Dedifferentiated amniotic fluid mesenchymal stem cell (primary cell): ENCODE results near the gene NLK.
"Not testable (repeated sequence)": the region's sequence is repeated elsewhere in the genome, so short reads cannot be mapped to it uniquely, and the experiment has no call there.

Source experiments
- DNase-seq: peaks from one replicate; pipeline ENCODE4 v3.0.0-alpha.2; 2016; ENCODE audit errors: extremely low spot score

Gene NLK

GRCh38 chr17:28196636-28197035, 154.2 kb downstream of the NLK start:
- no peak for DNase-seq

GRCh38 chr17:28199115-28199514, 156.6 kb downstream of the NLK start:
- no peak for DNase-seq

- DNase-seq = no peak
Measured at GRCh38 chr17:28199728-28200127, 157.3 kb downstream of the NLK start.

GRCh38 chr17:28201315-28201714, 158.8 kb downstream of the NLK start:
- no peak for DNase-seq

GRCh38 chr17:28204244-28204643, 161.8 kb downstream of the NLK start:
- no peak for DNase-seq

- no peak for DNase-seq
Measured at GRCh38 chr17:28204751-28205150, 162.3 kb downstream of the NLK start.

- no peak for DNase-seq
Measured at GRCh38 chr17:28206292-28206691, 163.8 kb downstream of the NLK start.

GRCh38 chr17:28211811-28212210, 169.3 kb downstream of the NLK start:
- no peak for DNase-seq

- not testable (repeated sequence) for DNase-seq
Measured at GRCh38 chr17:28213578-28213977, 171.1 kb downstream of the NLK start.

GRCh38 chr17:28216052-28216451, 173.6 kb downstream of the NLK start:
- DNase-seq = no peak

- DNase-seq = no peak
Measured at GRCh38 chr17:28216528-28216927, 174.1 kb downstream of the NLK start.

GRCh38 chr17:28219771-28220170, 177.3 kb downstream of the NLK start:
- no peak for DNase-seq

- no peak for DNase-seq
Measured at GRCh38 chr17:28221751-28222414, 179.4 kb downstream of the NLK start.

- DNase-seq = no peak
Measured at GRCh38 chr17:28225271-28225670, 182.8 kb downstream of the NLK start.

- no peak for DNase-seq
Measured at GRCh38 chr17:28225867-28226266, 183.4 kb downstream of the NLK start.

GRCh38 chr17:28226563-28227315, 184.3 kb downstream of the NLK start:
- no peak for DNase-seq

GRCh38 chr17:28227316-28228108, 185.0 kb downstream of the NLK start:
- DNase-seq = no peak

GRCh38 chr17:28228109-28228840, 185.8 kb downstream of the NLK start:
- no peak for DNase-seq

- no peak for DNase-seq
Measured at GRCh38 chr17:28228986-28229729, 186.7 kb downstream of the NLK start.

GRCh38 chr17:28230011-28230410, 187.5 kb downstream of the NLK start:
- DNase-seq = no peak

GRCh38 chr17:28230607-28231006, 188.1 kb downstream of the NLK start:
- DNase-seq = not testable (repeated sequence)
